ENCODE measurements around the gene PHKB.
"Not testable (repeated sequence)": the region's sequence is repeated elsewhere in the genome, so short reads cannot be mapped to it uniquely, and the experiment has no call there.

PHKB gene

DNA sequence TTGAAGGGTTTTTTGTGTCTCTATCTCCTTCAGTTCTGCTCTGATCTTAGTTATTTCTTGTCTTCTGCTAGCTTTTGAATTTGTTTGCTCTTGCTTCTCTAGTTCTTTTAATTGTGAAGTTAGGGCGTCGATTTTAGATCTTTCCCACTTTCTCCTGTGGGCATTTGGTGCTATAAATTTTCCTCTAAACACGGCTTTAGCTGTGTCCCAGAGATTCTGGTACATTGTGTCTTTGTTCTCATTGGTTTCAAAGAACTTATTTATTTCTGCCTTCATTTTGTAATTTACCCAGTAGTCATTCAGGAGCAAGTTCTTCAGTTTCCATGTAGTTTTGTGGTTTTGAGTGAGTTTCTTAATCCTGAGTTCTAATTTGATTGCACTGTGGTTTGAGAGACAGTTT, 90.1 kb downstream of the PHKB start:
- in situ Hi-C loops (cut with MboI; ENCODE audit: low pct_unique_long_range_greater_than_20kb, low sequenced_read_pairs, unreplicated experiment); DNase-seq (ENCODE audit: low spot score): not testable (repeated sequence)

DNA sequence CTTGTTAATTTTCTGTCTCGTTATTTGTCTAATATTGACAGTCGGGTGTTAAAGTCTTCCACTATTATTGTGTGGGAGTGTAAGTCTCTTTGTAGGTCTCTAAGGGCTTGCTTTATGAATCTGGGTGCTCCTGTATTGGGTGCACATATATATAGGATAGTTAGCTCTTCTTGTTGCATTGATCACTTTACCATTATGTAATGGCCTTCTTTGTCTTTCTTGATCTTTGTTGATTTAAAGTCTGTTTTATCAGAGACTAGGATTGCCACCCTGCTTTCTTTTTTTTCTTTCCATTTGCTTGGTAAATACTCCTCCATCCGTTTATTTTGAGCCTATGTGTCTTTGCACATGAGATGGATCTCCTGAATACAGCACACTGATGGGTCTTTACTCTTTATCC, 90.6 kb downstream of the PHKB start:
- DNase-seq (ENCODE audit: low spot score); in situ Hi-C loops (cut with MboI; ENCODE audit: low pct_unique_long_range_greater_than_20kb, low sequenced_read_pairs, unreplicated experiment): not testable (repeated sequence)

DNA sequence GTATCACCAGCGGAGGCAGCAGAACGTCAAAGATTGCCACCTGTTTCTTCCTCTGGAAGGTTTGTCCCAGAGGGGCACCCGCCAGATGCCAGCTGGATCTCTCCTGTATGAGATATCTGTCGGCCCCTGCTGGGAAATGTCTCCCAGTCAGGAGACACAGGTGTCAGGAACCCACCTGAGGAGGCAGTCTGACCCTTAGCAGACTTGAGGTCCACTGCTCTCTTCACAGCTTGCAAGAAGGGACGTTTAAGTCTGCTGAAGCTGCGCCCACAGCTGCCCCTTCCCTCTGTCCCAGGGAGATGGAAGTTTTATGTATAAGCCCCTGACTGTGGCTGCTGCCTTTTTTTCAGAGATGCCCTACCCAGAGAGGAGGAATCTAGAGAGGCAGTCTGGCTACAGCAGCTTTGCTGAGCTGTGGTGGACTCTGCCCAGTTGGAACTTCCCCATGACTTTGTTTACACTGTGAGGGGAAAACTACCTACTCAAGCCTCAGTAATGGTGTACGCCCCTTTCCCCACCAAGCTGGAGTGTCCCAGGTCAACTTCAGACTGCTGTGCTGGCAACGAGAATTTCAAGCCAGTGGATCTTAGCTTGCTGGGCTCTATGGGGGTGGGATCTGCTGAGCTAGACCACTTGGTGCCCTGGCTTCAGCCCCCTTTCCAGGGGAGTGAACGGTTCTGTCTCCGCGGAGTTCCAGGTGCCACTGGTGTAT, 92.9 kb downstream of the PHKB start:
- TF ChIP-seq, protein P1, sequence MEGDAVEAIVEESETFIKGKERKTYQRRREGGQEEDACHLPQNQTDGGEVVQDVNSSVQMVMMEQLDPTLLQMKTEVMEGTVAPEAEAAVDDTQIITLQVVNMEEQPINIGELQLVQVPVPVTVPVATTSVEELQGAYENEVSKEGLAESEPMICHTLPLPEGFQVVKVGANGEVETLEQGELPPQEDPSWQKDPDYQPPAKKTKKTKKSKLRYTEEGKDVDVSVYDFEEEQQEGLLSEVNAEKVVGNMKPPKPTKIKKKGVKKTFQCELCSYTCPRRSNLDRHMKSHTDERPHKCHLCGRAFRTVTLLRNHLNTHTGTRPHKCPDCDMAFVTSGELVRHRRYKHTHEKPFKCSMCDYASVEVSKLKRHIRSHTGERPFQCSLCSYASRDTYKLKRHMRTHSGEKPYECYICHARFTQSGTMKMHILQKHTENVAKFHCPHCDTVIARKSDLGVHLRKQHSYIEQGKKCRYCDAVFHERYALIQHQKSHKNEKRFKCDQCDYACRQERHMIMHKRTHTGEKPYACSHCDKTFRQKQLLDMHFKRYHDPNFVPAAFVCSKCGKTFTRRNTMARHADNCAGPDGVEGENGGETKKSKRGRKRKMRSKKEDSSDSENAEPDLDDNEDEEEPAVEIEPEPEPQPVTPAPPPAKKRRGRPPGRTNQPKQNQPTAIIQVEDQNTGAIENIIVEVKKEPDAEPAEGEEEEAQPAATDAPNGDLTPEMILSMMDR (IDR thresholded peaks at IDR 0.05; ENCODE audit: extremely low read depth, insufficient read depth, missing control alignments): no peak
- no peak for DNase-seq (ENCODE audit: low spot score)
- in situ Hi-C loops (cut with MboI; ENCODE audit: low pct_unique_long_range_greater_than_20kb, low sequenced_read_pairs, unreplicated experiment): no loop called here

DNA sequence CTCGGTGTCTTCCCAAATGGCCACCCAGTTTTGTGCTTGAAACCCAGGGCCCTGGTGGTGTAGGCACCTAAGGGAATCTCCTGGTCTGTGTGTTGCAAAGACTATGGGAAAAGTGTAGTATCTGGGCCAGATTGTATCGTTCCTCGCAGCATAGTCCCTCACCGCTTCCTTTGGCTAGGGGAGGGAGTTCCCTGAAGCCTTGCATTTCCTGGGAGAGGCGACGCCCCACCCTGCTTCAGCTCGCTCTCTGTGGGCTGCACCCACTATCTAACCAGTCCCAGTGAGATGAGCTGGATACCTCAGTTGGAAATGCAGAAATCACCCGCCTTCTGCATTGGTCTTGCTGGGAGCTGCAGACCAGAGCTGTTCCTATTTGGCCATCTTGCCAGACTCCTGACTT, 93.5 kb downstream of the PHKB start:
- in situ Hi-C loops (cut with MboI; ENCODE audit: low pct_unique_long_range_greater_than_20kb, low sequenced_read_pairs, unreplicated experiment); DNase-seq (ENCODE audit: low spot score): not testable (repeated sequence)

DNA sequence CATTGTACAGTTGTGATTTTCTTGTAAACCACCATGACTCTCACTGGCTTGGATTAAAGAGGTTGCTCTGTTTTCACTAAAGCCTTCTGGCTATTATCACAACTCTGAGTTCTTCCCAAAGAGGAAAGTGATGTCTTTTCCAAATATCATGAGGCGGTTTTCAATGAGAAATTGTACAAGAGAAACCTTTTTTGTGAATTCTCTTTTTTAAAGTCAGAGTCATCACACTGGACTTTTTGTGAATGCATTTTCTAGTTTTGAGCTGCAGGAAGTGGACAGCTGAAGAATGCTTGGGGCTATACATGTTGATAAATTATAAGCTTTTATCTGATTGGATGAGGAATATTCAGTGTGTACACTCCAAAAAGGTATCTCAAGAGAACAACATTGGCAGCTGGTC, 100.2 kb downstream of the PHKB start:
- no peak for DNase-seq (ENCODE audit: low spot score)
- TF ChIP-seq, protein P1 (IDR thresholded peaks at IDR 0.05; ENCODE audit: extremely low read depth, insufficient read depth, missing control alignments): no peak
- in situ Hi-C loops (cut with MboI; ENCODE audit: low pct_unique_long_range_greater_than_20kb, low sequenced_read_pairs, unreplicated experiment): no loop called here

DNA sequence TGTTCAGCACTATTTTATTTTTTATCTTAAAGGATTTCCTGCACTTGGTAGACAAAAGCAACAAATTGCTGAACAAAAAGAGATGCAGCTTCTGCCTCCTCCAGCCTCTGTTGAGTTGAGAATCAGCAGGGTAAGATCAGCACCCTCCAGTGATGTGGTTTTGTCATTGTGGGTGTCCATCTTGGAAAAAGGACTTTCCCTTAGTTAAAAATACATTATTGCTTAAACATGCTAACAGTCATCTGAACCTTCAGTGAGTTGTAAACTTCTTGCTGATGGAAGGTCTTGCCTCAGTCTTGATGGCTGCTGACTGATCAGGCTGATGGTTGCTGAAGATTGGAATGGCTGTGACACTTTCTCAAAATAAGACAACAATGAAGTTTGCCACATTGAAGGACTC, 101.2 kb downstream of the PHKB start:
- TF ChIP-seq, protein P1 (IDR thresholded peaks at IDR 0.05; ENCODE audit: extremely low read depth, insufficient read depth, missing control alignments): no peak
- DNase-seq (ENCODE audit: low spot score): no peak
- in situ Hi-C loops (cut with MboI; ENCODE audit: low pct_unique_long_range_greater_than_20kb, low sequenced_read_pairs, unreplicated experiment): no loop called here

DNA sequence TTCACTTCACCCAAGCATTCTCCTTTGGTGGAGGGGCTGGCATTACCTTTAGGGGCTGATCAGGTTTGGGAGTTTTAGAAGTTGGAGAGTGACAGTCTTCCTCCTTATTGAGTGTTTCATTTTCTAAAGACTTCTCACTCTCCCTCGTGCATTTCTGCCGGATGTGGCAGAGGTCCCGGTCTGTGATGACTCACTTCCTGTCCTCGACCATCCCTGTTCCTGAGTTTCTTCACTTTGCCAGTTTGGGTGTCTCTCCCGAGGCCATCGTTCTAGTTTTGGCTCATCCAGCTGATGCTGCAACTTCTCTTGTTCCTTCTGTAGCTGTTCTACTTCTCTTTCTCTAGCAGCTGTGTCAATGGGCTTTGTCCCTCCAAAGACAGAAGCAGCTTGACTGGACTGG, 104.3 kb downstream of the PHKB start:
- DNase-seq (ENCODE audit: low spot score): no peak
- in situ Hi-C loops (cut with MboI; ENCODE audit: low pct_unique_long_range_greater_than_20kb, low sequenced_read_pairs, unreplicated experiment): no loop called here
- TF ChIP-seq, protein P1 (IDR thresholded peaks at IDR 0.05; ENCODE audit: extremely low read depth, insufficient read depth, missing control alignments): no peak

DNA sequence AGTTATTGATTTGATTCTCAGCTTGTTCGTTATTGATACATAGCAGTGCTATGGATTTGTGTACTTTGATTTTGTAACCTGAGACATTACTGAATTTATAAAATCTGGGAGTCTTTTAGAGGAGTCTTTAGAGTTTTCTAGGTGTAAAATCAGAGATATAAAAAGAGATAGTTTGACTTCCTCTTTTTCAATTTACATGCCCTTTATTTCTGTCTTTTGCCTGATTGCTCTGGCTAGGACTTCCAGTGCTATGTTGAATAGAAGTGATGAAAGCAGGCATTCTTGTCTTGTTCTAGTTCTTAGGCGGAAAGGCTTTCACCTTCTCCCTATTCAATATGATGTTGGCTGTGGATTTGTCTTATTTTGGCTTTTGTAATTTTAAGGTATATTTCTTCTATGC, 106.2 kb downstream of the PHKB start:
- in situ Hi-C loops (cut with MboI; ENCODE audit: low pct_unique_long_range_greater_than_20kb, low sequenced_read_pairs, unreplicated experiment): no loop called here
- no peak for DNase-seq (ENCODE audit: low spot score)
- TF ChIP-seq, protein P1 (IDR thresholded peaks at IDR 0.05; ENCODE audit: extremely low read depth, insufficient read depth, missing control alignments): no peak

All from GM13977 (cell line).